DOHH2 (cell line): ENCODE data around the gene AP4B1.

Source experiments
- H3F3A ChIP-seq: fragments of 200-600 bp; sonication (generic), shearing (Covaris generic); 2 replicates; pipeline ENCODE4 v1.6.0; 2016; ENCODE audit warnings: antibody characterized with exemption, mild to moderate bottlenecking; ENCODE audit not compliant: control insufficient read depth, insufficient read depth
- H3K27ac ChIP-seq: fragments of 200-600 bp; sonication (generic); 2 replicates; pipeline ENCODE4 v1.5.1; 2014; ENCODE audit warnings: low read depth, mild to moderate bottlenecking, low read length, moderate library complexity
- H3K27me3 ChIP-seq: fragments of 200-600 bp; sonication (generic); 2 replicates; pipeline ENCODE4 v1.6.1; 2014; ENCODE audit warnings: mild to moderate bottlenecking, low read length, mixed read lengths; ENCODE audit not compliant: control insufficient read depth
- H3K36me3 ChIP-seq: fragments of 200-600 bp; sonication (generic); 2 replicates; pipeline ENCODE4 v1.6.1; 2014; ENCODE audit warnings: mild to moderate bottlenecking, low read length, moderate library complexity, mixed read lengths; ENCODE audit not compliant: control insufficient read depth
- H3K4me1 ChIP-seq: fragments of 200-600 bp; sonication (generic); 2 replicates; pipeline ENCODE4 v1.6.1; 2014; ENCODE audit warnings: mild to moderate bottlenecking, low read length, mixed read lengths; ENCODE audit not compliant: control insufficient read depth
- H3K4me2 ChIP-seq: fragments of 200-600 bp; sonication (generic); 2 replicates; pipeline ENCODE4 v1.6.0; 2014; ENCODE audit warnings: mild to moderate bottlenecking, low read length, moderate library complexity
- H3K4me3 ChIP-seq: fragments of 200-600 bp; sonication (generic); 2 replicates; pipeline ENCODE4 v1.5.1; 2014; ENCODE audit warnings: mild to moderate bottlenecking, low read length, mixed read lengths
- H3K79me2 ChIP-seq: fragments of 200-600 bp; sonication (generic); 2 replicates; pipeline ENCODE4 v1.6.1; 2014; ENCODE audit warnings: mild to moderate bottlenecking, low read length, mixed read lengths; ENCODE audit not compliant: control insufficient read depth
- H3K9me2 ChIP-seq: fragments of 200-600 bp; sonication (generic); replicated peaks from 2 replicates; pipeline ENCODE4 v1.6.1; 2014; ENCODE audit warnings: mild to moderate bottlenecking, low read length, mixed read lengths; ENCODE audit not compliant: control insufficient read depth
- H3K9me3 ChIP-seq: fragments of 200-600 bp; sonication (generic); 2 replicates; pipeline ENCODE4 v1.6.1; 2014; ENCODE audit warnings: antibody characterized with exemption, low read length, mixed read lengths; ENCODE audit not compliant: control insufficient read depth, insufficient read depth
- H4K20me1 ChIP-seq: fragments of 200-600 bp; sonication (generic); 2 replicates; pipeline ENCODE4 v1.6.0; 2014; ENCODE audit warnings: low read depth, mild to moderate bottlenecking, antibody characterized with exemption, low read length, moderate library complexity; ENCODE audit not compliant: control insufficient read depth, insufficient read depth
- EZH2phosphoT487 ChIP-seq: fragments of 200-600 bp; sonication (generic); IDR thresholded peaks from 2 replicates; pipeline ENCODE4 v1.6.1; 2017; ENCODE audit warnings: borderline replicate concordance, mild to moderate bottlenecking, antibody characterized with exemption, low read length, moderate library complexity, mixed read lengths
- TF ChIP-seq, protein P1 (sequence below): fragments of 200-600 bp; sonication (generic); IDR thresholded peaks from one replicate; pipeline ENCODE4 v1.5.1; 2014; ENCODE audit warnings: antibody characterized with exemption, mild to moderate bottlenecking, low read depth, low read length; ENCODE audit not compliant: poor library complexity, severe bottlenecking

AP4B1 gene

GRCh38 chr1:113874012-113874879, 30.4 kb downstream of the AP4B1 start:
- peak overlapping the region; percentile 82 for H3K4me2 ChIP-seq
- H3K9me2 ChIP-seq: no peaks in the 10 kb centered on the region
- H3K4me1 ChIP-seq: peaks cover 52% of the 10 kb centered on the region
- H3K9me3 ChIP-seq: no peaks in the 10 kb centered on the region
- H3K27me3 ChIP-seq: no peaks in the 10 kb centered on the region
- H4K20me1 ChIP-seq: no peaks in the 10 kb centered on the region
- peaks cover 6% of the 10 kb centered on the region; the same call in 1 of the 2 replicates for H3K36me3 ChIP-seq
- peak overlapping the region; percentile 4; the same call in 1 of the 2 replicates for H3K4me3 ChIP-seq
- peaks cover 21% of the 10 kb centered on the region for H3F3A ChIP-seq
- H3K27ac ChIP-seq: peak overlapping the region; percentile 92
- H3K79me2 ChIP-seq: peaks cover 22% of the 10 kb centered on the region
- TF ChIP-seq EZH2phosphoT487: no peak
- TF ChIP-seq, protein P1, sequence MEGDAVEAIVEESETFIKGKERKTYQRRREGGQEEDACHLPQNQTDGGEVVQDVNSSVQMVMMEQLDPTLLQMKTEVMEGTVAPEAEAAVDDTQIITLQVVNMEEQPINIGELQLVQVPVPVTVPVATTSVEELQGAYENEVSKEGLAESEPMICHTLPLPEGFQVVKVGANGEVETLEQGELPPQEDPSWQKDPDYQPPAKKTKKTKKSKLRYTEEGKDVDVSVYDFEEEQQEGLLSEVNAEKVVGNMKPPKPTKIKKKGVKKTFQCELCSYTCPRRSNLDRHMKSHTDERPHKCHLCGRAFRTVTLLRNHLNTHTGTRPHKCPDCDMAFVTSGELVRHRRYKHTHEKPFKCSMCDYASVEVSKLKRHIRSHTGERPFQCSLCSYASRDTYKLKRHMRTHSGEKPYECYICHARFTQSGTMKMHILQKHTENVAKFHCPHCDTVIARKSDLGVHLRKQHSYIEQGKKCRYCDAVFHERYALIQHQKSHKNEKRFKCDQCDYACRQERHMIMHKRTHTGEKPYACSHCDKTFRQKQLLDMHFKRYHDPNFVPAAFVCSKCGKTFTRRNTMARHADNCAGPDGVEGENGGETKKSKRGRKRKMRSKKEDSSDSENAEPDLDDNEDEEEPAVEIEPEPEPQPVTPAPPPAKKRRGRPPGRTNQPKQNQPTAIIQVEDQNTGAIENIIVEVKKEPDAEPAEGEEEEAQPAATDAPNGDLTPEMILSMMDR: peak; percentile 71

GRCh38 chr1:113872219-113872935, 32.2 kb downstream of the AP4B1 start:
- Histone ChIP-seq H3K9me2 (no peaks in the 10 kb centered on the region), H3K4me2 (peak overlapping the region; percentile 82), H3K27me3 (no peaks in the 10 kb centered on the region), H3K4me3 (peak overlapping the region; percentile 82), H3F3A (peaks cover 21% of the 10 kb centered on the region), H3K79me2 (peaks cover 41% of the 10 kb centered on the region), H3K4me1 (peaks cover 68% of the 10 kb centered on the region), H3K36me3 (peaks cover 15% of the 10 kb centered on the region; the same call in 1 of the 2 replicates), H4K20me1 (no peaks in the 10 kb centered on the region), H3K9me3 (no peaks in the 10 kb centered on the region), H3K27ac (peak overlapping the region; percentile 92)
- no peak for TF ChIP-seq EZH2phosphoT487
- TF ChIP-seq, protein P1: no peak

- peaks cover 21% of the 10 kb centered on the region for H3F3A ChIP-seq
These were observed 32.9 kb downstream of the AP4B1 start, which contains the start of gene PTPN22 for GRCh38 chr1:113871597-113872113. Gene PTPN22 (minus strand): TSS chr1:113871712.

More at GRCh38 chr1:113871597-113872113, 32.9 kb downstream of the AP4B1 start, which contains the start of gene PTPN22:
- Histone ChIP-seq H3K9me2 (no peaks in the 10 kb centered on the region), H3K27me3 (no peaks in the 10 kb centered on the region), H3K9me3 (no peaks in the 10 kb centered on the region), H3K36me3 (peaks cover 15% of the 10 kb centered on the region; the same call in 1 of the 2 replicates), H3K4me3 (peak within 1 kb of the TSS; percentile 82), H3K27ac (peak within 1 kb of the TSS; percentile 92), H3K4me2 (peak within 1 kb of the TSS; percentile 82), H4K20me1 (no peaks in the 10 kb centered on the region), H3K4me1 (peaks cover 68% of the 10 kb centered on the region), H3K79me2 (peaks cover 48% of the 10 kb centered on the region)
- TF ChIP-seq, protein P1: no peak
- no peak for TF ChIP-seq EZH2phosphoT487
